ENCODE data around the gene DOCK2. TPM values are rescaled to one million over a fixed set of nuclear protein-coding genes. Genes with fewer than 3 reads are reported as not detected.

The DOCK2 gene
- total and polyA plus RNA-seq, 2 of the 8 experiments (the other 6 are each of a cell fraction or from before 2014, with no cell fraction given), result 3.9 to 5.7 TPM

- Histone ChIP-seq H3K9ac (replicated peaks in 1 of 4; ENCODE audit: extremely low read depth in 1 of 4, low read depth in 3 of 4, low read length in 3 of 4) (no peak overlapping the region), H3K79me1 (ENCODE audit: low read depth, low read length) (no peaks in the 10 kb centered on the region), H4K20me1 (replicated peaks in 1 of 2; ENCODE audit: control insufficient read depth in 1 of 2, insufficient read depth in 2 of 2, low read length in 2 of 2) (no peaks in the 10 kb centered on the region), H2AFZ (ENCODE audit: low read length) (no peak overlapping the region), H3K9me3 (ENCODE audit: insufficient read depth in 2 of 2, low read depth in 1 of 2, low read length in 1 of 2) (no peaks in the 10 kb centered on the region), H3K14ac (ENCODE audit: insufficient read length) (no peak overlapping the region), H2BK12ac (ENCODE audit: low read depth, low read length) (no peak overlapping the region), H2AK5ac (ENCODE audit: low read depth, low read length) (no peak overlapping the region), H2BK5ac (ENCODE audit: low read depth, low read length) (no peak overlapping the region), H3K56ac (replicated peaks; ENCODE audit: insufficient read length, low read depth, low read length) (no peak overlapping the region), H3K27me3 (replicated peaks in 1 of 4; ENCODE audit: control insufficient read depth in 3 of 4, extremely low read depth in 1 of 4, insufficient read depth in 3 of 4, low read length in 3 of 4) (peaks cover 0 to under 1% (median 0%) of the 10 kb centered on the region in 4 experiments; a peak in 3 of 7 replicates), H3K4me2 (ENCODE audit: insufficient read depth in 1 of 2, low read depth in 2 of 2, low read length in 2 of 2) (no peak overlapping the region), H3K36me3 (ENCODE audit: control insufficient read depth in 2 of 4, insufficient read depth in 4 of 4, low read length in 3 of 4) (no peaks in the 10 kb centered on the region), H3K4ac (replicated peaks; ENCODE audit: insufficient read length, low read depth, low read length) (no peak overlapping the region), H4K91ac (replicated peaks; ENCODE audit: insufficient read length, low read length) (no peak overlapping the region), H3K23ac (ENCODE audit: insufficient read length) (no peak overlapping the region), H2BK20ac (ENCODE audit: low read length) (no peak overlapping the region), H2BK15ac (ENCODE audit: low read length) (no peak overlapping the region), H4K5ac (ENCODE audit: insufficient read length, low read depth, low read length) (no peak overlapping the region), H3K4me3 (ENCODE audit: extremely low read depth in 1 of 4, insufficient read depth in 2 of 4, low read depth in 3 of 4, low read length in 4 of 4) (no peak overlapping the region), H3K79me2 (ENCODE audit: control insufficient read depth in 1 of 2, insufficient read depth in 2 of 2, low read length in 2 of 2) (no peaks in the 10 kb centered on the region), H3K27ac (ENCODE audit: low read depth, low read length) (no peak overlapping the region), H2BK120ac (replicated peaks; ENCODE audit: low read depth, low read length) (no peak overlapping the region), H3K18ac (ENCODE audit: extremely low read depth, low read length) (no peak overlapping the region), H3K23me2 (ENCODE audit: low read depth, low read length) (no peaks in the 10 kb centered on the region), H4K8ac (ENCODE audit: extremely low read depth, insufficient read depth, low read length) (no peak overlapping the region), H3K4me1 (replicated peaks in 1 of 4; ENCODE audit: control insufficient read depth in 3 of 4, insufficient read depth in 4 of 4, low read length in 3 of 4) (peaks cover 0 to 4% (median 0%) of the 10 kb centered on the region in 4 experiments; a peak in 3 of 7 replicates)
- CTCF ChIA-PET (ENCODE audit: partially characterized antibody), result interaction anchor here (0.6 to 3.0 kb wide), 12 partner anchors 9 to 433 kb away, joined by 3 to 25 read pairs (median 4); partner anchors contain the start of gene INSYN2B
- DNase-seq (ENCODE audit: low read depth in 1 of 2, low spot score in 2 of 2) (no peak), FAIRE-seq (no peak)
- WGBS, 2 experiments (ENCODE audit: extremely low coverage in 1 of 2, insufficient coverage in 1 of 2, insufficient read length in 1 of 2, insufficient replicate concordance in 2 of 2, low coverage in 1 of 2, low lambda C conversion rate in 2 of 2, missing lambda C conversion rate in 1 of 2), result 61% methylated on average over 8 of the region's 8 CpGs; no CpG with 5 or more reads in 1 of the 2 experiments
- POLR2A ChIA-PET (ENCODE audit: partially characterized antibody), result interaction anchor here (0.7 kb wide), 2 partner anchors 10 to 64 kb away, joined by 3 read pairs; partner anchors contain the start of gene INSYN2B
- TF ChIP-seq CEBPB (IDR thresholded peaks at IDR 0.05; ENCODE audit: low read depth, low read length), result no peak
- TF ChIP-seq TBP (IDR thresholded peaks at IDR 0.05; ENCODE audit: low read depth, low read length), result no peak
- TF ChIP-seq CHD2 (IDR thresholded peaks at IDR 0.05; ENCODE audit: low read length), result no peak
- no peak for TF ChIP-seq TCF12 (IDR thresholded peaks at IDR 0.05; ENCODE audit: low read depth, low read length)
- no peak for TF ChIP-seq BRCA1 (IDR thresholded peaks at IDR 0.05; ENCODE audit: low read depth, low read length)
- TF ChIP-seq BACH1 (IDR thresholded peaks at IDR 0.05; ENCODE audit: low read length), result no peak
- no peak for TF ChIP-seq HDAC2 (IDR thresholded peaks at IDR 0.05; ENCODE audit: borderline replicate concordance in 1 of 2, low read depth in 2 of 2, low read length in 2 of 2)
- TF ChIP-seq EGR1 (IDR thresholded peaks at IDR 0.05; ENCODE audit: borderline replicate concordance, low read depth, low read length), result no peak
- no peak for TF ChIP-seq NANOG (IDR thresholded peaks at IDR 0.05; ENCODE audit: insufficient read depth, low read depth, low read length, poor library complexity, severe bottlenecking)
- no peak for TF ChIP-seq POLR2AphosphoS5 (IDR thresholded peaks at IDR 0.05; ENCODE audit: low read depth, low read length)
- TF ChIP-seq SIRT6 (IDR thresholded peaks at IDR 0.05; ENCODE audit: low read length), result no peak
- no peak for TF ChIP-seq KDM1A (IDR thresholded peaks at IDR 0.05; ENCODE audit: borderline replicate concordance, low read length)
- no peak for TF ChIP-seq RXRA (IDR thresholded peaks at IDR 0.05; ENCODE audit: insufficient read depth, low read depth, low read length)
Measured at GRCh38 chr5:169970911-169971765, 334.1 kb downstream of the DOCK2 start.
